Upper lobe of right lung (tissue), 1 donor: ENCODE results near the gene MEI4. TPM values are rescaled to one million over a fixed set of nuclear protein-coding genes. Genes with fewer than 3 reads are reported as not detected.
"Not testable (repeated sequence)": the region's sequence is repeated elsewhere in the genome, so short reads cannot be mapped to it uniquely, and the experiment has no call there.

ENCODE experiments used
- ATAC-seq: fragments of 200-7000 bp; cut with Tn5 transposase; one replicate; pipeline ENCODE4 v1.9.1; 2020; ENCODE audit warnings: mild to moderate bottlenecking, moderate library complexity
- DNase-seq: peaks from one replicate; pipeline ENCODE4 v3.0.0-alpha.2; 2020
- H3K27ac ChIP-seq: fragments of 200-600 bp; one replicate; pipeline ENCODE4 v1.8.0; 2022
- H3K27me3 ChIP-seq: fragments of 200-600 bp; one replicate; pipeline ENCODE4 v1.8.0; 2022; ENCODE audit warnings: mild to moderate bottlenecking
- H3K36me3 ChIP-seq: fragments of 200-600 bp; one replicate; pipeline ENCODE4 v1.8.0; 2022
- H3K4me1 ChIP-seq: fragments of 200-600 bp; one replicate; pipeline ENCODE4 v1.8.0; 2022
- H3K4me3 ChIP-seq: fragments of 200-600 bp; one replicate; pipeline ENCODE4 v1.8.0; 2022; ENCODE audit warnings: mild to moderate bottlenecking
- H3K9me3 ChIP-seq: fragments of 200-600 bp; one replicate; pipeline ENCODE4 v1.8.0; 2022
- intact Hi-C: fragments of 100-400 bp; cut with DNase I; formaldehyde crosslinking; loops from one replicate; pipeline ENCODE4 v1.11.0; 2022
- total RNA-seq: library from RNA; stranded (reverse); fragmentation: NEBNext Ultra II Directional; extraction: Animal tissue kit (Norgen Biotek cat#: 25700); gene quantifications from one replicate; pipeline ENCODE4 v1.2.1, GENCODE V29; 2021
- TF ChIP-seq, protein P1 (sequence below): fragments of 200-600 bp; IDR thresholded peaks from one replicate; pipeline ENCODE4 v1.8.0; 2022; ENCODE audit warnings: antibody characterized with exemption
- donor health status: DM: no; HTN: yes; CAD: no; lungs with severe emphysema.

Gene MEI4
- total RNA-seq, 1 donor from 2014 or later: not detected

DNA sequence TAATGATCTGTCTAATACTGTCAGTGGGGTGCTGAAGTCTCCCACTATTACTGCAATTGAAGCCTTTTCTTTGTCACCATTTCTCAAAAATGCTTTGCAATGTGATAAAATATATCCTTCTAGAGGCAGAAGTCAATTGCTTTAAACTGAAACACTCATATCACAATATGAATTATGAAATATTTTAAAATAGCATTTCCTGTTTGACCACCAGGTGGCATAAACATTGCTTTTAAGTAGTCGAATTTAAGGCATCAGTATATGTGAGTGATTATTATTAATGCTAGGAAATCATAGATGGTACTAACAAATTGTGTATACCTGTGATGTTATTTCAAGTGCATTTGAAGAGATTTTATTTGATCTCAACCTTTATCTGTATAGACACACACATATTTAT lies 87.5 kb downstream of the MEI4 start:
- Histone ChIP-seq H3K9me3 (no peaks in the 10 kb centered on the region), H3K4me3 (no peak overlapping the region), H3K27me3 (no peaks in the 10 kb centered on the region), H3K27ac (no peak overlapping the region), H3K36me3 (no peaks in the 10 kb centered on the region), H3K4me1 (no peaks in the 10 kb centered on the region)
- intact Hi-C loops: no loop called here
- no peak for ATAC-seq
- no peak for DNase-seq
- TF ChIP-seq, protein P1, sequence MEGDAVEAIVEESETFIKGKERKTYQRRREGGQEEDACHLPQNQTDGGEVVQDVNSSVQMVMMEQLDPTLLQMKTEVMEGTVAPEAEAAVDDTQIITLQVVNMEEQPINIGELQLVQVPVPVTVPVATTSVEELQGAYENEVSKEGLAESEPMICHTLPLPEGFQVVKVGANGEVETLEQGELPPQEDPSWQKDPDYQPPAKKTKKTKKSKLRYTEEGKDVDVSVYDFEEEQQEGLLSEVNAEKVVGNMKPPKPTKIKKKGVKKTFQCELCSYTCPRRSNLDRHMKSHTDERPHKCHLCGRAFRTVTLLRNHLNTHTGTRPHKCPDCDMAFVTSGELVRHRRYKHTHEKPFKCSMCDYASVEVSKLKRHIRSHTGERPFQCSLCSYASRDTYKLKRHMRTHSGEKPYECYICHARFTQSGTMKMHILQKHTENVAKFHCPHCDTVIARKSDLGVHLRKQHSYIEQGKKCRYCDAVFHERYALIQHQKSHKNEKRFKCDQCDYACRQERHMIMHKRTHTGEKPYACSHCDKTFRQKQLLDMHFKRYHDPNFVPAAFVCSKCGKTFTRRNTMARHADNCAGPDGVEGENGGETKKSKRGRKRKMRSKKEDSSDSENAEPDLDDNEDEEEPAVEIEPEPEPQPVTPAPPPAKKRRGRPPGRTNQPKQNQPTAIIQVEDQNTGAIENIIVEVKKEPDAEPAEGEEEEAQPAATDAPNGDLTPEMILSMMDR: peak; percentile 48

DNA sequence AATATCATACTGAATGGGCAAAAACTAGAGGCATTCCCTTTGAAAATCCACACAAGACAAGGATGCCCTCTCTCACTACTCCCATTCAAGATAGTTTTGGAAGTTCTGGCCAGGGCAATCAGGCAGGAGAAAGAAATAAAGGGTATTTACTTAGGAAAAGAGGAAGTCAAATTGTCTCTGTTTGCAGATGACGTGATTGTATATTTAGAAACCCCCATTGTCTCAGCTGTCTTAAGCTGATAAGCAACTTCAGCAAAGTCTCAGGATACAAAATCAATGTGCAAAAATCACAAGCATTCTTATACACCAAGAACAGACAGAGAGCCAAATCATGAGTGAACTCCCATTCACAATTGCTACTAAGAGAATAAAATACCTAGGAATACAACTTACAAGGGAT lies 99.3 kb downstream of the MEI4 start:
- not testable (repeated sequence) for H3K9me3 ChIP-seq, DNase-seq

DNA sequence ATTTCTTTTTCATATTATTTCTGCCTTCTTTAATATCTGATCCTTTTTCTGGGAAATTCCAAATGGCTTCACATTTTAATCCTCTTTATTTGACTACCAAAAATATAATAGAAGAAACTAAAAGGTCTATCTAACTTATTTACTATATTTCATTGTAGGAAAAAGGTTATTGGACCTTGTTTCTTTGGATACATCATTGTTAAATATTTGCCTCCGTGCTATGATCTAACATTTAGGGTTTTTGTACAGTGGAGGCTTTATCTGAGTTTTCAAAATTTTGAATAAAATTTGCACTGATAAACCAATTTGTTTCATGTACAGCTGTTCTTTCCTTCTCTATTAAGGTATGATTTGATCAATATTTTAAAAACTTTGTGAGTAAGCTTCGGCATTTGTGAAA lies 109.5 kb downstream of the MEI4 start:
- DNase-seq: no peak
- H3K4me1 ChIP-seq: no peaks in the 10 kb centered on the region
- no peak for ATAC-seq
- TF ChIP-seq, protein P1: no peak
- H3K4me3 ChIP-seq: no peak overlapping the region
- intact Hi-C loops: no loop called here
- no peaks in the 10 kb centered on the region for H3K36me3 ChIP-seq
- no peaks in the 10 kb centered on the region for H3K9me3 ChIP-seq
- no peaks in the 10 kb centered on the region for H3K27me3 ChIP-seq
- no peak overlapping the region for H3K27ac ChIP-seq

More for the DNA sequence above, 99.3 kb downstream of the MEI4 start:
- H3K27ac ChIP-seq, intact Hi-C loops, H3K36me3 ChIP-seq, ATAC-seq, H3K4me1 ChIP-seq, H3K4me3 ChIP-seq, H3K27me3 ChIP-seq: not testable (repeated sequence)

DNA sequence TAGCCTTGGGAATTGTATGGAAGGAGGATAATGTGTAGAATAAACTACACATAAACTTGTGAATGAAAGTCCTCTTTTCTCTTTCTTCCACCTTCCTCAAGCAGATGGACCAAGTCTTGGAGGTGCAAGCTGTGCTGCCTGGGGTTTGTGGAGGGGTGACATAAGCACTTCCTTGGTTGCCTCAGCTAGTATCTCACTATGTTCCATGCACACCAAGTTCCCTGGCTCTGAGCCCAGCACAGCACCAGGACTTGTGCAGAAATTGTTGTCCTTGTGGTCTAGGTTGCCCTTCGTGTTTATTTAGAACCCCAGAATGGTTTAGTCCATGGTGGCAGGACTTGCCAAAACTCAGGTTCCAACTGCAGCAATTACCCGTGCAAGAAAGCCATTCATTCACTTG lies 110.3 kb downstream of the MEI4 start:
- Histone ChIP-seq H3K4me1 (no peaks in the 10 kb centered on the region), H3K27me3 (no peaks in the 10 kb centered on the region), H3K27ac (no peak overlapping the region), H3K36me3 (no peaks in the 10 kb centered on the region), H3K9me3 (no peaks in the 10 kb centered on the region), H3K4me3 (no peak overlapping the region)
- intact Hi-C loops: no loop called here
- ATAC-seq (no peak), DNase-seq (no peak)
- TF ChIP-seq, protein P1: no peak

DNA sequence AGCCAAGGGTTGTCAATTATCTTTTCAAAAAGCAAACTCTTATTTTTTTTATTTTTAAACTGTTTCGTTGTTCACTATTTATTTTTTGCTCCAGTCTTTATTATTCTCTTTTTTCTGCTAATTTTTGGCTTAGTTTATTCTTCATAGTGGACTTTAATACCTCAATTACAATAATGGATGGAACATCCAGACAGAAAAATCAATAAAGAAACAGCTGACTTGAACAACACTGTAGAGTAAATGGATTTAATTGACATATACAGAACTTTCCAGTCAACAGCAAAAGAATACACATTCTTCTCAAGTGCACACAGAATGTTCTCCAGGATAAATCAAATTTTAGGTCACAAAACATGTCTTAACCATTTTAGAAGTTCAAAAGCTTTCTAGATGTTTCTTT lies 111.5 kb downstream of the MEI4 start:
- Histone ChIP-seq H3K27me3 (no peaks in the 10 kb centered on the region), H3K4me3 (no peak overlapping the region), H3K9me3 (no peaks in the 10 kb centered on the region), H3K4me1 (no peaks in the 10 kb centered on the region), H3K27ac (no peak overlapping the region), H3K36me3 (no peaks in the 10 kb centered on the region)
- intact Hi-C loops: no loop called here
- TF ChIP-seq, protein P1: no peak
- DNase-seq (no peak), ATAC-seq (no peak)

DNA sequence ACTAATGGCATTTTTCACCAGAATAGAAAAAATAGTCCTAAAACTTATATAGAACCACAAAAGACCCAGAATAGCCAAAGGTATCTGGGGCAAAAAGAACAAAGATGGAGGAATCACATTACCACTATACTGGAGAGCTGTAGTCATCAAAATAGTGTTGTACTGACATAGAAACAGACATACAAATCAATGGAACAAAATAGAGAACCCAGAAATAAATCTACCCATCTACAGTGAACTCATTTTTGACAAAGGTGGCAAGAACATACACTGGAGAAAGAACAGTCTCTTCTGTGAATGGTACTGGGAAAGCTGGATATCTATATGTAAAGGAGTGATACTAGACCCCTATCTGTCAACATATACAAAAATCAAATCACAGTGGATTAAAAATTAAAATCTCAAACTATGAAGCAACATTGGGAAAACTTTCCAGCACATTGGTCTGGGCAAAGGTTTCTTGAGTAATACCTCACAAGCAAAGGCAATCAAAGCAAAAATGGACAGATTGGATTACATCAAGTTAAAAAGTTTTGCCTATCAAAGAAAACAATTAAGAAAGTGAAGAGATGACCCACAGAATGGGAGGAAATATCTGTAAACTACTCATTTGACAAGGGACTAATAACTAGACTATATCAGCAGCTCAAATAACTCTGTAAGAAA lies 120.5 kb downstream of the MEI4 start:
- TF ChIP-seq, protein P1: no peak
- Histone ChIP-seq H3K27me3 (no peaks in the 10 kb centered on the region), H3K36me3 (no peaks in the 10 kb centered on the region), H3K9me3 (no peaks in the 10 kb centered on the region), H3K4me1 (no peaks in the 10 kb centered on the region), H3K27ac (no peak overlapping the region), H3K4me3 (no peak overlapping the region)
- DNase-seq: no peak
- no peak for ATAC-seq
- intact Hi-C loops: no loop called here
